ENCODE data around the gene GCH1.
"Not testable (repeated sequence)": the region's sequence is repeated elsewhere in the genome, so short reads cannot be mapped to it uniquely, and the experiment has no call there.

The GCH1 gene, protein sequence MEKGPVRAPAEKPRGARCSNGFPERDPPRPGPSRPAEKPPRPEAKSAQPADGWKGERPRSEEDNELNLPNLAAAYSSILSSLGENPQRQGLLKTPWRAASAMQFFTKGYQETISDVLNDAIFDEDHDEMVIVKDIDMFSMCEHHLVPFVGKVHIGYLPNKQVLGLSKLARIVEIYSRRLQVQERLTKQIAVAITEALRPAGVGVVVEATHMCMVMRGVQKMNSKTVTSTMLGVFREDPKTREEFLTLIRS

DNA sequence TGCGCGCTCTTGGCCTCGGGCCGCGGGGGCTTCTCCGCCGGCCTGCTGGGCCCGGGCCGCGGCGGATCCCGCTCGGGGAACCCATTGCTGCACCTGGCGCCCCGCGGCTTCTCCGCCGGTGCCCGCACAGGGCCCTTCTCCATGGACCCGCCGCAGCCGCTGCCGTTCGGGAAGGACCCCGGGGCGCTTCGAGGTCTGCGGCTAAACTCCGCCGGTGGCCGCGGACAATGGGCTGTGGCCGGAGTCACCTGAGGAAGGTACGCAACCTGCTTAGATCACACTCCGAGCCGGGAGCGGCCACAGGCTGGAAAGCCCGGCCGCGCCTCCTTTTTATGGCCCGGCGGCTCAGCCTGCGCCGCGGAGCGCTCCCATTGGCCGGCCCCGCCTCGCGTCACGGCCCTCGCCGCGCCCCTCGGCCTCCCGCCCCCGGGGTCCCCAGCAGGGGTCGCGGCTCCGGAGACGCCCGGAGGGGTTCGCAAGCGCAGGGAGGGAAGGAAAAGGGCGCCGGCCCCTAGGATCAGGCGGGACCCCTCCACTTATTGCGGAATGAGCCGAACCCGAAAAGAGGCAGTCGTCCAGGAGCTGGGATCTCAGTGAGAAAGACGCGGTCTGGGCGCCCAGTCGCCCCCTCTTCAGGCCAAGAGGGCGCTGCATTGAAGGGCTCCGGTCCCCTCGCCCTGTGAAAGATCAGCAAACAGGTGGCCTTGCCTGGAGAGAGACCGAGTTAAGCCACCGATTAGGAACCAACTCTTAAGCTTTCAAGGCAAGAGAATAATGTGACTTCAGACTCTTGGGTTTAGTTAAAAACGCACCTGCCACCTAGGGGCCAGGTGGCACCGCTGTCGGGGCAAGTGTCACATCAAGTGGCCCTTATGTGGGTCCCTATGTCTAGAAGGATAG is at the start of gene GCH1:
Gene GCH1, minus strand, starts transcription at position 306 of the 900 bp plus-strand sequence. Its CDS starts 163 bp downstream, at position 143.
- DNase-seq, result peak in 1 of 2 experiments; percentile 75

DNA sequence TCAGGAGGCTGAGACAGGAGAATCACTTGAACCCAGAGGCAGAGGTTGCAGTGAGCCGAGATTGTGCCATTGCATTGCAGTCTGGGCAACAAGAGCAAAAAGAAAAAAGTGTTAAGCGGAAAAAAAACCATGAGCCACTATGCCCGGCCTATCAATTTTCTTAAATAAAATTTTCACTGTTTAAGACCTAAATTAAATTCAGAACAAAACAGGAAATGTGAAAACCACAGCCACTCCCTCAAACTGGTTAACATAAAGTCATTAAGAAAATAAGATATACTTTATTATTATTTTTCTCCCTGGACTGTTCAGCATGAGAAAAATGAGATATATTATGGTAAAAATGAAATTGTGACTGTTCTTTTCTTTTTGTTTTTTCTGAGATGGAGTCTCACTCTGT is 44.6 kb upstream of the GCH1 start:
- no peak for DNase-seq

- no peak for DNase-seq
Measured at GRCh38 chr14:54946500-54946899, 43.9 kb upstream of the GCH1 start.

- DNase-seq, result no peak
Measured at GRCh38 chr14:54944737-54945391, 42.2 kb upstream of the GCH1 start.

DNA sequence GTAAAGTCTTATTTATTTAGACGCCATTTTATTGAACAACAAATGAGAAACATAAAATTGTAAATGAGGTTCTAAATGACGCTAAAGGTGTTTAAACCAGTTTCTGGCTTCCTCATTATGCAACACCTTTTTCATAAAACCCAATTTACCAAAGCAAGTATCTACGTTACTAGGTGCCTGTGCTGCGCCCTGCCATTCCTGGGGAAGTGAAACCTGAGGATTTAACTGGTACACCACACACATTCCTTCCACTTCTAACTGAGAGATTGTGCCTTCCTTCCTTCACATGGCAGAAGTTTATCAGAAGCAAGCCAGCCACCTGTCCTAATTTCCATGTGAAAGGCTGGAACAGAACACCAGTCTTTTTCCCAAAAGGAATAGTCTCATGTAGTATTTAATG is 40.3 kb upstream of the GCH1 start:
- no peak for DNase-seq

- no peak for DNase-seq
Measured at GRCh38 chr14:54936816-54937215, 34.2 kb upstream of the GCH1 start.

DNA sequence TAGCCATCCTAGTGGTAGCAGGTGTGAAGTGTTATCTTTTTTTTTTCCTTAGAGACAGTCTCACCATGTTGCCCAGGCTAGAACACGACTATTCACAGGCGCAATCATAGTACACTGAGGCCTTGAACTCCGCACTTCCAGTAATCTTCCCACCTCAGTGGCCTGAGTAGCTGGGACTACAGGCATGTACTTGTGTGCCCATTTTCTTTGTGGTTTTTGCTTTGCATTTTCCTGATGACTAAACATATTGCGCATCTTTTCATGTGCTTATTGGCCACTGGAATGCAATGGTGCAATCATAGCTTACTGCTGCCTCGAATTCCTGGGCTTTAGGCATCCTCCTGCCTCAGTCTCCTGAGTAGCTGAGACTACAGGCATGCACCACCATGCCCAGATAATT is 33.3 kb upstream of the GCH1 start:
- no peak for DNase-seq

DNA sequence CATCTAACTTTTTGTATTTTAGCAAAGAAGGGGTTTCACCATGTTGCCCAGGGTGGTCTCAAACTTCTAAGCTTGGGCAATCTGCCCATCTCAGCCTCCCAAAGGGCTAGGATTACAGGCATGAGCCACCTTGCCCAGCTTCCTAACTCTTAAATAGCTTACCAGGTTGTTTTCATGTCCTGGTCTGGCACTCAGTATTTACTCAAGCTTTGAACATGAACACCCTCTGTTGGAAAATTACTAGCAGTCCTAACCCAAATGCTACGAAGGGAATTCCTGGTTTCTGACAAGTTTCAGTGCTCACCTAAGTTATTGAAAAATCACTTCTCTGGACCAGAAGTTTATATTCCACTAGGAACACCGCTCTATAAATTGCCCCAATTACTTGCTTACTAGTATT is 32.5 kb upstream of the GCH1 start:
- no peak for DNase-seq

GRCh38 chr14:54933006-54933405 is 30.4 kb upstream of the GCH1 start:
- no peak for DNase-seq

DNA sequence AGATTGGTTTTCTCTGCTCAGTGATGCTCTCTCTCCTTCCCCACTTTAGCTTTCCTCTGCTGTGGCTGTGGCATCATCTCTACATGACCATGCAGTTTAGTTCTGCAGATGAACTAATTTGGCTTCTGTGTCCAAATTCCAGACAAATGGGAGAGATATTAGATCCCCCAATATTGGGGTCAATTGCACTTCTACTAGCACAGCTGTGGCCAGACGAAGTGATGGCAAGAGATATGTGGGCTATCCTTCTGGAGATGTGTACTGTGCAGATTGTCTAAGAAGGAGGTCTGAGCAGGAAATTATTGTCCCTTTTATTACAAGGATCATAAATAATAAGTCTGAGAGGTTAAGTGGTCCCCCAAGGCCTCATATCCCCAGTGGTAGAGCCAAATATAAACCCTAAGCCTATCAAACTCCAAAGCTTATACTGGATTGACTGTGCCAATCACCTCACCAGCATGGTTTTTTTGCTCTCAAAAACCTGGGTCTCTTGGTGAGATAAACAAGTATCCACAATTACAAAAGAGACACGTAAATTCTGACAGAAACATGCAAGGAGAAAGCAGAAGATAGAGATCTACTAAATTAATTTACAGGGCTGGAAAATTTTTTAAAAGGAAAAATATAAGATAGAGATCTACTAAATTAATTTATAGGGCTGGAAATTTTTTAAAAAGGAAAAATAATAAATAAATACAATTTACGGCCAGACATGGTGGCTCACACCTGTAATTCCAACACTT is 29.1 kb upstream of the GCH1 start:
- no peak for DNase-seq

DNA sequence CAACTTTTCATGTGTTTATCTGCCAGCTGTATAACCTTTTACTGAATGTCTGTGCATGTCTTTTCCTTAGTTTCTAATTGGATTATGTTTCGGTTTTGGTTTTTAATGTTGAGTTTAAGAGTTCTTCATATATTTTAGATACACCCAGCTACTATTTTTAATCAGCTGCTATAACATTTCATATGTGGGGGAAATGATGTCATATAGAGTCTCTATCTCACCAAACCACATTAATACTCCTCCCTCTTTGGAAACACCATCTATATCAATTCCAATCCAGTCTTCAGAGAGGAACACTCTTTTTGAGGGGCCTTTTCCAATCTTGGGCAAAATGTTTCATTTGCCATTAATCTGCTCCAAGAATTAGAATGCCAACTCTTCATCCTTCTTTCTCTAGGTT is 28.5 kb upstream of the GCH1 start:
- DNase-seq, result no peak

DNA sequence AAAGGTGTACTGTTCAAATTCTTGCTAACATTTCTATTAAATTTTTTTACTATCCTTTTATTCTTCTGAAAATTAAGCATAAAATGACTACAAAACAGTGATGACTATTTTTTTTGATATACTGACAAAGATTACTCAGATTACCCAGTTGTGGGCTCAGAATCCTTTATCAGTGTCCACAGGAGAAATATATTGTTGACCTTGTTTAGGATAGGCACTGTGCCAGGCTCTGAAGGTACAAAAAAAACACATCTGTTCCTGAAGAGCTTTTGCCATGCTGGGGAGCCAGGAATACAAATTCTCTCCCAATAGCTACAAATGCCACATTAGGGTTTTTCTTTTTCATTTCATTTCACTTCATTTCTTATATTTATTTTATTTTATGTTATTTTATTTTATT is 26.9 kb upstream of the GCH1 start:
- DNase-seq, result no peak

DNA sequence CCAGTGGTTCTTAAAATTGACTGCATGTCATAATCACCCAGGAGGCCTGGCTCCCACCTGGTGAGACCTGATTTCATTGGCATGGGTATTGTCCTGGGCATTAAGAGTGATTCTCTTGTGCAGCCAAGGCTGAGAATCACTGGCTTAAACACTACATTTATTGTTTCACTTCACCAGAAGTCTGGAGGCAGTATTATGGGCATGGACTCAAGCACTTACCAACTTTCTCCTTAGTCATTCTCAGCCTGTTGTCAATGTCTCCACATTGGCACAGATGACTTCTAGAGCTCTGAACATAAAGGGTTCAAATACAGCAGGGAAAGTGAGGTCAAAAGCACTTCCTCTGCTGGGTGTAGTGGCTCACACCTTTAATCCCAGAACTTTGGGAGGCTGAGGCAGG is 25.6 kb upstream of the GCH1 start:
- DNase-seq, result no peak

- no peak for DNase-seq
Measured at GRCh38 chr14:54927551-54927950, 24.9 kb upstream of the GCH1 start.

GRCh38 chr14:54926570-54926969 is 23.9 kb upstream of the GCH1 start:
- DNase-seq, result not testable (repeated sequence)

DNA sequence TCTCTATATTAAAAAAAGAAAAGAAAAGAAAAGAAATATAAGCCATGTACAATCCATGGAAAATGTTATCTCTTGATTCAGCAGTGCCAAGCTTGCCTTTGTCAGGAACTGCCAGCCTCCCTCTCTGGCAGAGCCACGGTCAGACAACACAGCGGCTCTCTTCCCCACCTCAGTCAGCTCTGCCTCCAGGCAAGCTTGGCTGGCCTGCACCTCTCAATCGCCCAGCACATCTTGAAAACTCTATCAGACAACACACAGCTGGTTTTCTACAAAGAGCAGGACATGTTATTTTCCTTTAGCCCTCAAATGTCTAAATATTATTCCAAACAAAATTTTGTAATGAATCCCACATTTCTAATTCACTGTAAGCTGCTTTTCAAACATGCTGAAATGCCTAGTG is 20.0 kb upstream of the GCH1 start:
- no peak for DNase-seq

DNA sequence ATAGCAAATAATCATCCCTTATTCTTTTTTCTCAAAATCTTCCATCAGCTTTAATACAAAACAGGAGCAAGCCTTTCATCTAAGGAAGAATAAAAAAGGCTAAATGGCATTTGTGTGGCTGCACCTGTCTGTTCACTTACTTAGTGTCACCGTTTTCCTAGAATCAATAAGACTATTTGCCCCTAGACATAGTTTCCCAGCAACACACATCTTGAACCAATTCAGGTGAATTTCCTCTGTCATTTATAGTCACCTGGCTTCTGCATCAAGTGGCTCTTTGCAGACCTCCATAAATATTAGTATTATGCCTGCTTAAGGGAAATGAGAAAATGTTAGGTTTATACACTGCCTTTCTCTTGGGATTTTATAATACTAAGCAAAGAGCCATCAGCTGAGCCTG is 17.4 kb upstream of the GCH1 start:
- DNase-seq, result no peak

DNA sequence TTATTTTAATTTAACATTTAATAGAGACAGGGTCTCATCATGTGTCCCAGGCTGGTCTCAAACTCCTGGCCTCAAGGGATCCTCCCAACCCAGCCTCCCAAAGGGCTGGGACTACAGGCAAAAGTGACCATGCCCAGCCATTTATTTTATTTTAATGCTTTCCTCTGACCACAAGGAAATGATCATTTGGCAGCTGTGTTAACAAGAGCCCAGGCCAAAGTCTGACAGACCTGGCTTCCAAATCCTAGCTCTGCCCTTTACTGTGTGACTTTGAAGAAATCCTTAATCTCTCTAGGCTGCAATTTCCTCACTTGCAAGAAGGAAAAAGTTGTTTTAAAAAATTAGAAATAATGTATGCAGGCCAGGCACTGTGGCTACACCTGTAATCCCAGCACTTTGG is 16.7 kb upstream of the GCH1 start:
- no peak for DNase-seq

DNA sequence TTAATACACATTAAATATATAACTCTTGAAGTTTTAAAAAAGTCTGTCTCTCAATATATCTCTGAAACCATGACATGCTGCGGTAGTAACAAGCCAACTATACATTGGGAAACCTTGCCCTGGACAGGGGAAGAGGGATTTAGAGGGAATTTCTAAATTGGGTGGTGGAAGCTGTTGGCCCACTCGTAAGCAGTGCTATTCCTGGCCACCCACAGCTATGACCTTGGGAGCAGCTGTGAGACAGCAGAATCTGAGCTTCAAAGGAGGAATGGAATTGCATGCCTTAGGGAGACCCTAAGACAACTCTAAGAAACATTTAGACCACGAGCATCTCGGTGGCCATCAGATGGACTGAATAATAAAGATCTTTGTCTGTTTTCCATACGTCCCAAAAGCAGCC is 15.8 kb upstream of the GCH1 start:
- DNase-seq, result no peak

- no peak for DNase-seq
Measured at GRCh38 chr14:54916101-54916500, 13.5 kb upstream of the GCH1 start.

GRCh38 chr14:54909817-54910558 is 7.4 kb upstream of the GCH1 start:
- no peak for DNase-seq

- DNase-seq, result not testable (repeated sequence)
Measured at GRCh38 chr14:54908973-54909372, 6.3 kb upstream of the GCH1 start.
